Memory B cell (primary cell): ENCODE results near the gene ABHD17A.

Experiments
- ATAC-seq: fragments of 150-1000 bp; cut with Tn5 transposase; 2 replicates; pipeline ENCODE4 v1.10.0; 2021; ENCODE audit warnings: low read depth, mild to moderate bottlenecking, moderate library complexity
- DNase-seq, 2 donors: peaks; one replicate each; pipeline ENCODE4 v3.0.0; 2022; ENCODE audit warnings: low spot score in 2 of 2
- H3K27ac Mint-ChIP-seq: one replicate; pipeline ENCODE4 v1.8.0; 2022; ENCODE audit warnings: mild to moderate bottlenecking, moderate library complexity, mixed read lengths
- H3K27me3 Mint-ChIP-seq: one replicate; pipeline ENCODE4 v1.8.0; 2022; ENCODE audit warnings: mixed read lengths
- H3K36me3 Mint-ChIP-seq: one replicate; pipeline ENCODE4 v1.8.0; 2022; ENCODE audit warnings: mild to moderate bottlenecking, mixed read lengths
- H3K4me1 Mint-ChIP-seq: one replicate; pipeline ENCODE4 v1.8.0; 2022; ENCODE audit warnings: mixed read lengths
- H3K4me3 Mint-ChIP-seq: one replicate; pipeline ENCODE4 v1.8.0; 2022; ENCODE audit warnings: mild to moderate bottlenecking, moderate library complexity, mixed read lengths
- H3K9me3 Mint-ChIP-seq: one replicate; pipeline ENCODE4 v1.8.0; 2022; ENCODE audit warnings: mixed read lengths

Gene ABHD17A

DNA sequence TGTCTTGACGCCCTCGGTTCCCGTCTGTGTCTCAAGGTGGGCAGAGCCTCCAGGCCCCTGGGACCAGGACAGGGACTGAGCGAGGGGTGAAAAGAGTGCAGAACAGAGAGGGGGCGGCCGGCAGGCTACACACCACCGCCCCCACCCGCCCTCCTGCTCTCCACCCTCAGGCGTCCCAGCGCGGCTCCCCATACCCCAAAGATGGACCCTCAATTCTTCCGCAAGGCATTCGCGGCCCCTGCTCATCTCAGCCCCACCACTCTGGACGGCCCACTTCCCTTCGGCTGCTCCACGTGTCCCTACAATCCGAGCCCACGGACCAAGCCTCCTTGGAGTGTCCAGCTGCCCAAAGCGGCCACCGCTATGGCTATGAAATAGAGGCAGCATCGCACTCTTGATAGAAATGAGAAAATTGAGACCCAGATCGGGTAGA lies 23.7 kb downstream of the ABHD17A start:
- ATAC-seq (no peak), DNase-seq (no peak)
- Mint-ChIP-seq H3K4me3 (peak overlapping the region; percentile 97), H3K27me3 (no peaks in the 10 kb centered on the region), H3K36me3 (no peaks in the 10 kb centered on the region), H3K9me3 (no peaks in the 10 kb centered on the region), H3K27ac (peak overlapping the region; percentile 97), H3K4me1 (peaks cover 27% of the 10 kb centered on the region)

DNA sequence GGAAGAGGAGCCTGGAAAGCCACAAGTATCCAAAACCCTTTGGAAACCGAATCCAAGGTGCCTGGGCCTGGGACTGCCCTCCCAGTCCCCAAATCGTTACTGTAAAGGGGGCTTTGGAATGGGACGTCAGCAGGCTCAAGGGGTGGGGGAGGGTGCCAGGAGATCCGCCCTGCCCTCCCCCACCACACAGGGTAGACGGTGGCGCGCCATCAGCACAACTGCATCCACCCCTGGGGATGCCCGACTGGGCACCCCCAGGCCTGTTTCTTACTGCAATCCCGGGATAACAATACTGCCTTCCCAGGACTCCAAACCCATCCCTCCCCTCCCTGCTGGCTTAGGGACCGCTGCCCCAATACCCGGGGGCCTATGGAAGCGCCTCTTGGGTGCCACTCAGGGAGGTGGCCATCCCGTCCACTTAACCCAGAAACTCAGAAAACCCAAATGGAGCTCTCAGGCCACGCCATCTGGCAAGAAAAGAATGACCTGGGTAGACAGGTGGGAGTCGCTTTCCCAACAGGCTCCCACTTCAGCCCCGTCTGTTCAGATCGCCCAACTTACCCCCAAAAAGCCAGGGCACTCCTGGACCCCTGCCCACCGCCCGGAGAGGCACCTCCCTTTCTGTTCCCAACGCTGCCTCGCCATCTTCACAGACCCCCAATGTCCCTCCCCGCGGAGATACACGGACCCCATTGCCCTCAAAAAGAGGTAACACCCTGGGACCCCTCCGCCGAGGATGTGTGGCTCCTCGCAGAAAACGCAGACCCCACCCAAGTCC lies 24.3 kb downstream of the ABHD17A start:
- H3K4me3 Mint-ChIP-seq: peak overlapping the region; percentile 97
- DNase-seq (no peak), ATAC-seq (no peak)
- peak overlapping the region; percentile 97 for H3K27ac Mint-ChIP-seq
- peaks cover 28% of the 10 kb centered on the region for H3K4me1 Mint-ChIP-seq
- no peaks in the 10 kb centered on the region for H3K36me3 Mint-ChIP-seq
- H3K9me3 Mint-ChIP-seq: no peaks in the 10 kb centered on the region
- no peaks in the 10 kb centered on the region for H3K27me3 Mint-ChIP-seq

DNA sequence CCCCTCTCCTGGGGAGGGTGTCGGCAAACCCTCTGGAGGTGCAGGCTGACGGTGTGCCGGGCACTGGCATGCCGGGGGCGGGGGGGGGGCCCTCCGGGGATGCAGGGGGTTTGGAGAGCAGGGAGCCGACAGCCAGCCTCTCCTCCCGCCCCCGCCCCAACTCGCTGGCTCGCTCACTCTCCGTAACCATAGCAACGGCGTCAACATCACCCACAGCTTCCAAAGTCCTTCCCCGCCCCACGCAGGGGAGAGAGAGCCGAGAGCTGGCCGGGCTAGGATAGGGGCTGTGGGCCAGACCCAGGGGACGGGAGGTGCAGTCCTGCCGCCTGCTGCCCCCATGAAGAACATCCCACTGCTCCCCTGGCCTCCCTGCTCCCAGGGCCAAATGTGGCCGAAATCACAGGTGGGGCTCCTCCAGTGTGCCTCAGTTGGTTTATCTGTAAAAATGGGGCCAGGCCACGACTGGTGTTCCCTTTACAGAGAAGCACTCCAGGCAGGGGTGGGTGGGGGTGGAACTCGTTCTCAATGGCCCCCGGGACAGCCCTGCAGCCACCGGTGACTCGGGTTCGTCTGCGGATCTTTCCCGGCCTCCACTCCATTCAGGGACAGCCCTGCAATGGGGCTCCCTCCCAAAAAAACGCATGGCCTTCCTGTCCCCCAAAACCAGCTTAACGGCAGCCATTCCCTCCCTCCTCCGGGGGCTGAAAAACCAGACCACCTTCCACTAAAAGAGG lies 25.1 kb downstream of the ABHD17A start:
- peak overlapping the region; percentile 67 for H3K27ac Mint-ChIP-seq
- H3K4me1 Mint-ChIP-seq: peaks cover 28% of the 10 kb centered on the region
- ATAC-seq (no peak), DNase-seq (no peak)
- no peaks in the 10 kb centered on the region for H3K27me3 Mint-ChIP-seq
- no peaks in the 10 kb centered on the region for H3K36me3 Mint-ChIP-seq
- H3K9me3 Mint-ChIP-seq: no peaks in the 10 kb centered on the region
- H3K4me3 Mint-ChIP-seq: no peak overlapping the region

DNA sequence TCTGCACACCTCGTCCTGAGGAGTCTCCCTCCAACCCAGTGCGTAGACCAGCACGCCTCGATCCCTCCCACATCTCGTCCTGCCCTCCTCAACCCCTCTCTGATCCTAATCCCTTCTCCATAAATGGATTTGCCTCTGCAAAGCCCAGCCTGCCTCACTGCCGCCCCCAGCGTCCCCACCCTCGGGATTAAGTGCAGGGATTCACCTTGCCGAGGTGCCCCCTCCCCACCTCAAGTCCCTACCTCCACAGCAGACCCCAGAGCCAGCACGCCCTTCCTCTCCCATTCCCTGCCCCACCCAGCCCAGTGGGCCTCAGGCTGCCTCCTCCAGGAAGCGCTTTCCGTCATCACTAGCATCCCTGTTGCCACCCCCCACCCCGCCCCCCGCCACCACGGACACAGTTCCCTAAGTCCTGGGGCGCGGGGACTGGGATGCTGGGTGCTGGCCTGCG lies 25.9 kb downstream of the ABHD17A start:
- DNase-seq (no peak), ATAC-seq (no peak)
- H3K4me3 Mint-ChIP-seq: peak overlapping the region; percentile 30
- no peaks in the 10 kb centered on the region for H3K27me3 Mint-ChIP-seq
- H3K4me1 Mint-ChIP-seq: peaks cover 32% of the 10 kb centered on the region
- H3K27ac Mint-ChIP-seq: peak overlapping the region; percentile 67
- H3K36me3 Mint-ChIP-seq: no peaks in the 10 kb centered on the region
- H3K9me3 Mint-ChIP-seq: no peaks in the 10 kb centered on the region

DNA sequence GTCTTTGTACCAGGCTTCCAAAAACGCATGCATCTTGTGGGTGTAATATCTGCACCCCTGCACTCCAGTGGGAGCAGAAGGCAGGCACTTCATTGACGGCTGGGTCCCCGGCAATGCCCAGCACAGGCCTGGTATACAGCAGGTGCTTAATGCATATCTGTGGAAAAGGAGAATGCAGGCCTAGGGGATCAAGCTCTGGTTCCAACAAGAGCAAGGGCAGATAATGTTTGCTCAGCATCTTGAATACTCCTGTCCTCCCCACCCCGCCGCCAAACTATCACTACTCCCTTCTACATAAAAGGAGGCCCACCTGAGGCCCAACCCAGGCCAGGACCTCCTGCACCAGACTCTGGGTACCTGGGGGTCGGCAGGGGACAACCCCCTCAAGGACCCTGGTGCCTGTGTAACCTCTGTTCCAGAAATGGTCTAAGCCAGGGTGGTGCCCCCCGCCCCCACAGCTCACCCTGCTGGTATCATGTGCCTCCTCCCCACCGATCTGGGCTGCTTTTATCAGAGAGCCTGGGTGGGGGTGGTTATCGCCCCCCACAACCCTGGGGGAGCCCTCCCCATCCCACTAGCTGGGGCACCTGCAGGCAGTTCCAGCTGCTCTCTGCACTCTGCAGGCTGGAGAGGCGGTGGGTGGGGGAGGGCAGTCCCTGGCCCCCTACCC lies 26.7 kb downstream of the ABHD17A start:
- Mint-ChIP-seq H3K4me3 (peak overlapping the region; percentile 39), H3K27me3 (no peaks in the 10 kb centered on the region), H3K36me3 (no peaks in the 10 kb centered on the region), H3K27ac (peak overlapping the region; percentile 67), H3K4me1 (peaks cover 32% of the 10 kb centered on the region), H3K9me3 (no peaks in the 10 kb centered on the region)
- no peak for ATAC-seq
- DNase-seq: no peak

DNA sequence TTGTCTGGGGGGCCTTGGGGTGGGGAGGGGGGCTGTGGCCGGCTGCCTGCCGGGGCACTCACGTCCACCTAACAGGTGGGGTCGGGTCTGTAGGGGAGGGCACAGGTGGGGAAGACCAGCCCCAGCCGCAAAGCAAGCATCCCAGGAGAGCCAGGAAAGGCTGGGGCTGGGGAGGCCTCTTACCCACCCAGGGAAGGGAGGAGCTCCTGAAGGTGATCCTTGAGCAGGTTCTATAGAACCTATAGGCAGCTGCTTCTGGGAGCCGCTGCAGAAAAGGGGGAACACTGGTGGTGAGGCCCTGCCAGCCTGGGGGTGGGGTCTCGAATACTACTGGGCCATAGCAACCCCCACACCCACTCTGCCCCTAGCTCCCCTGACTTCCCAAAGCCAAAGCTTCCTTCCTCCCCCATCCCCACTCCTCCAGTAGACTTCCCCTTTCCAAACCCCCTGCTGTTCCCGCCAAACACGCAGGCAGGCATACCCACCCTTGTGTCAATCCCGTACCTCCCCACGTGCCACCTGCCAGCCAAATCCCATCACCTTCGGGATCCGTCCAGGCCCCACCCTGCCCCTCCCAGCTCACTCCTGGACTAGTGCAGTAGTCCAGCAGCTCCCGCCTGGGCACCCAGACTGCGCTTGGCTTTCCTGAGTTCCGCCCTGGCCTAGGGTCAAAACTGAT lies 27.5 kb downstream of the ABHD17A start:
- H3K4me1 Mint-ChIP-seq: peaks cover 33% of the 10 kb centered on the region
- H3K4me3 Mint-ChIP-seq: peak overlapping the region; percentile 44
- no peaks in the 10 kb centered on the region for H3K36me3 Mint-ChIP-seq
- ATAC-seq (no peak), DNase-seq (no peak)
- H3K27me3 Mint-ChIP-seq: no peaks in the 10 kb centered on the region
- no peaks in the 10 kb centered on the region for H3K9me3 Mint-ChIP-seq
- no peak overlapping the region for H3K27ac Mint-ChIP-seq

DNA sequence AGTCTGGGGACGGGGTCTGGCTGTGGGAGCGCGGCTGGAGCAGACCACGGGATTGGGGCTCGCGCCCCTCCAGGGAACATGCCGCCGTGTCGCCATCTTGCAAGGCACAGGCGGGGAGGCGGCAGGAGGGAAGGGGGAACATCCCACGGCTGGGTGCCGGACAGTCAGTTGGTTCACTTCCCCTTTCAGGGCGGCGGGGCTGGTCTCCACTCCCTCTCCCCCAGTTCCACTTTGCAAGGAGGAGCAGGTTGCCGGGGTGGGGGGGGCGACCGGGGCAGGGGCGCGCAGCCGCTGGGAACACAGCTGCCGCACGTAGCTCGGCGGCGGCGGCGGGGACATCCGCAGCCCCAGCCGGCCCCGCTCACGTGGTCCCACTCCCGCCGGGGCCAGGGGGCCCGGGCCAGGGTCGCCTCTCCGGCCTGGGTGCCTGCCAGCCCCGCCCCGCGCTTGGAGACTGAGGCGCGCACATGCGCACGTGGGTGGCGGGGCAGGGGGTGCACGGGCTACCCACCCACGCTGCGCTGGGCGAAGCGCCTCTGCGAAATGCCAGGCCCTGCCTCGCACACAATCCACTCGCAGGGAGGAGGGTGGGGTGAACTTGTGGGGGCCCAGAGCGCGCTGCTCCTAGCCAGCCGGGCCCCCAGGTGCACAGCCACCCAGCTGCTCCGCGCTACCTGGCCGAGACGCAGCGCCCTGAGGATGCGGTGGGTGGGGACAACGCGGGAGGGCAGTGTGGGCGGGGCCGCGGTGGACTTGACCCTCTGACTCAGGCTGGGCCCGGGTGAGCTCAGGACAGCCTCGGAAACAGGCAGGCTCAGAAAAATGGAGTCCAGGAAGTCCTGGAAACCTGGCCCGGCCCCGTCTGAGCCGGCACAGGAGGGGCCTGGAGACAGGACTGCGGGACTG lies 28.3 kb downstream of the ABHD17A start:
- ATAC-seq: peak; percentile 62

DNA sequence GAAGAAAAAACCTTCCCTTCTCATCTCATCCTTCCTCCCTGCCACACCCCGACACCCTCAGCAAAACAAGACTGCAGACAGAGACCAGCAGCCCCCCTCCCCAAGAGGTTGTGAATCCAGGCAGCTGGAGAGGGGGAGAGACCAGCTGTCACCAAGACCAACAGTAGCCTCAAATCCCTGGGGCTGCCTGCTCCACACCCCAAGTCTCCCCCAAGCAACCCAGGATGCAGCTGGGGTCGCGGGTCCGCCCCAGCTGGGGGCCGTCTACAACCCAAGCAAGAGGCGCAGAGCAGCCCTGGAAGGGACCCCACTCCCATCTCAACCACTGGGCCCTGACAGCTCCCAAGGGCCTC lies 29.0 kb downstream of the ABHD17A start:
- peak overlapping the region; percentile 83 for H3K27ac Mint-ChIP-seq
- ATAC-seq: no peak
- peak overlapping the region; percentile 79 for H3K4me3 Mint-ChIP-seq
- peaks cover 32% of the 10 kb centered on the region for H3K4me1 Mint-ChIP-seq
- H3K9me3 Mint-ChIP-seq: no peaks in the 10 kb centered on the region
- no peak for DNase-seq
- no peaks in the 10 kb centered on the region for H3K27me3 Mint-ChIP-seq
- no peaks in the 10 kb centered on the region for H3K36me3 Mint-ChIP-seq

More for the DNA sequence above, 28.3 kb downstream of the ABHD17A start:
- Mint-ChIP-seq H3K4me1 (peaks cover 35% of the 10 kb centered on the region), H3K27ac (peak overlapping the region; percentile 83), H3K36me3 (no peaks in the 10 kb centered on the region), H3K9me3 (no peaks in the 10 kb centered on the region), H3K27me3 (no peaks in the 10 kb centered on the region), H3K4me3 (peak overlapping the region; percentile 79)
- DNase-seq: peak; percentile 45 to 53

DNA sequence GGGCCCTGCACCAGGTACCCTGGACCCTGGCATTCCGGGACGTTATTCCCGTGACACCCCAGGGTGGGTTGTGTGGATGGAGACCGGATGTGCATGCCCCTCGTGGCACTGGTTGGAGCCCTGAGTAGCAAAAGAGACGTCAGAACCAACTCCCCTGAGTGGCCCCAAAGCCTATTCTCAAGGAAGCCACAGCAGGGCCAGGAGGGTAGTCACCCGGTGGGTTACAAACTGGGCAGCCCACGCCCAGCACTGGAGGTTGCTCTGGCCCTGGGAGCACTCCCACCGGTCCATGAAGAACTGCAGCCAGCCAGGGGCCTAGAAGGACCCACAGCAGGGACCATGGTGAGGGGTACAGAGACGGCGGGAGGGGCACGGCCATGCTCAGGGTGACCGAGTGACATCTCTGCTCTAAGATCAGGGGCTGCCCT lies 29.5 kb downstream of the ABHD17A start:
- peak overlapping the region; percentile 83 for H3K27ac Mint-ChIP-seq
- no peaks in the 10 kb centered on the region for H3K9me3 Mint-ChIP-seq
- H3K36me3 Mint-ChIP-seq: peaks cover 1% of the 10 kb centered on the region
- ATAC-seq (no peak), DNase-seq (peak in 1 of 2 donors; percentile 40)
- peaks cover 32% of the 10 kb centered on the region for H3K4me1 Mint-ChIP-seq
- peak overlapping the region; percentile 79 for H3K4me3 Mint-ChIP-seq
- no peaks in the 10 kb centered on the region for H3K27me3 Mint-ChIP-seq

DNA sequence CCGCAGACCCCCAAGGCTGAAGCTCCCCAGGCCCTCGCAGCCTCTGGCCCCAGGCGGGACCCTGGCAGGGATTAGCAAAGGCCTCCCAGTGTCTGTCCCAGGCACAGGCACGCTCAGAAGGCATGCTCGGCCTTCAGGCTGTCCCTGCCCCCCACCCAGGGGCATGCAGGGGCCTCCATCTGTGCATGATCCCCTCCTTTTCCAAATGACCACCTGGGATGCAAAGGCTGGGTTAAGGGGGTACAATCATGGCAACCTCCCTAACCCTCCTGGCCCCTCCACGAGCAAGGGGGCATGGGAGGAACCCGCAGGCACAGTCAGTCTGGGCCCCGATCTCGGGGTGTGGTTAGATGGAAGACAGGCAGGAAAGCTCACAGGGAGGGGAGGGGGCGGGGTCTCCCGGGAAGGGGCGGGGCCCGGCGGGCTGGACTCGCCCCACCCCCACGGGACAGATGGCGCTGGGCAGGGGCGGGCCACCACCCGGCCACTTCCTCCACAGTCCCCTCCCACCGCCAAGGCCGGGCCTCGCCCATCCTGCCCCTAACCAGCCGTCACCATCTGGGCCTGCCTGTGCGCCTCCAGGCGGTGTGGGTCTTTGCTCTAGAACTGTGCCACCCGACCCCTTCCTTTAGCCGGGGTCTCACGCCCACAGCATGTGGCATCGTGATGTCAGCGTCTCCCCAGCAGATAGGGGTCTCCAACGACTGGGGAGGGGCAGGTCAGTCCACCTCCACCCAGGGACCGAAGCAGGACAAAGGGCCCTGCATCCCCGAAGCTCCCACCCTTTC lies 30.1 kb downstream of the ABHD17A start:
- ATAC-seq (peak; percentile 47), DNase-seq (peak in 1 of 2 donors; percentile 58)
- H3K9me3 Mint-ChIP-seq: no peaks in the 10 kb centered on the region
- H3K27ac Mint-ChIP-seq: peak overlapping the region; percentile 83
- peaks cover 35% of the 10 kb centered on the region for H3K4me1 Mint-ChIP-seq
- peak overlapping the region; percentile 79 for H3K4me3 Mint-ChIP-seq
- H3K36me3 Mint-ChIP-seq: peaks cover 3% of the 10 kb centered on the region
- H3K27me3 Mint-ChIP-seq: no peaks in the 10 kb centered on the region

DNA sequence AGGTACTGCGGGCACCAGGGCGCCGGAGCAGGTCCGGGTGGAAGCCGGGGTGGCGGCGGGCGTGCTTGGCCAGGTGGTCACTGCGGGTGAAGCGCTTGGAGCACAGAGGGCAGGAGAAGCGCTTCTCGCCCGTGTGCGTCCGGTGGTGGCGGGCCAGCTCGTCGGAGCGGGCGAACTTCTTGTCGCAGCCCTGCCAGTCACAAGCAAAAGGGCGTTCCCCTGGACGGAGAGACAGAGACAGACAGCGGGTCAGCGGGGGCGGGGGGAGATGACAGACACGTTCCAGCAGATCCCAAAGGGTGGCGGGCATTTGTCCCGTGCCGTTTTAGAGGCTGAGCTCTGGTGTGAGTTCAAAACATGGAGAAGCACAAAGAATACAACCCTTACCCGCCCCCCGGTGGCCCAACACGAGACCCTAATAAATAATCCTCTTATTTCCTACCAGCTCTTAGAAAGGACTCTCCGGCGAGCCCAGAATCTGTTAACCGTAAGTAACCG lies 30.7 kb downstream of the ABHD17A start:
- H3K9me3 Mint-ChIP-seq: no peaks in the 10 kb centered on the region
- no peaks in the 10 kb centered on the region for H3K27me3 Mint-ChIP-seq
- H3K36me3 Mint-ChIP-seq: peaks cover 5% of the 10 kb centered on the region
- ATAC-seq (no peak), DNase-seq (no peak)
- no peak overlapping the region for H3K4me3 Mint-ChIP-seq
- H3K4me1 Mint-ChIP-seq: peaks cover 38% of the 10 kb centered on the region
- H3K27ac Mint-ChIP-seq: no peak overlapping the region

DNA sequence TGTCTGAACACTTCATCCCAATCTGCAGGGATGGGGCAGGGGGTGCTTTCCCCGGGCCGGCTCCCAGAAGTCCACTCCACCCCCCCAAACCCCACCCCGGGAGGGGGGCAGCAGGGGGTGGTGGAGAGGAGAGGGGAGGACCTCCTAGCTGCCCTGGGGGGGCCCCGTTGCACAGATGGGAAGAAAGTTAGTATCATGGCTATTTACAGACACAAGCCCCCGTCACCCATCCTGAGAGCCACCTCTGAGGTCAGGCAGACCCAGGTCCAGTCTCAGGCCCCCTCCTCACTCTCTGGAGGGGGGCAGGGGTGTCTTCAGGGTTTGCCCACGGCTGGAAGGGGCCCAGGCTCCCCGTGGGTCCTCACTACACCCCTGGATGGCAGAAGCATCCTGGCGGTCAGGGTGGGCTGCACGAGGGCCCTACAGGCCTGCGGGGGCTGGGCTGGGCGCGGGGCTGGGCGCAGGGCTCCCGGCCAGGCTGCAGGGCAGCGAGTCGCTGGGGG lies 31.2 kb downstream of the ABHD17A start:
- no peak for DNase-seq
- no peaks in the 10 kb centered on the region for H3K27me3 Mint-ChIP-seq
- H3K36me3 Mint-ChIP-seq: peaks cover 5% of the 10 kb centered on the region
- H3K27ac Mint-ChIP-seq: no peak overlapping the region
- peaks cover 35% of the 10 kb centered on the region for H3K4me1 Mint-ChIP-seq
- no peak for ATAC-seq
- H3K4me3 Mint-ChIP-seq: no peak overlapping the region
- H3K9me3 Mint-ChIP-seq: no peaks in the 10 kb centered on the region
